ENCODE results near the gene APBA1.

APBA1 gene

DNA sequence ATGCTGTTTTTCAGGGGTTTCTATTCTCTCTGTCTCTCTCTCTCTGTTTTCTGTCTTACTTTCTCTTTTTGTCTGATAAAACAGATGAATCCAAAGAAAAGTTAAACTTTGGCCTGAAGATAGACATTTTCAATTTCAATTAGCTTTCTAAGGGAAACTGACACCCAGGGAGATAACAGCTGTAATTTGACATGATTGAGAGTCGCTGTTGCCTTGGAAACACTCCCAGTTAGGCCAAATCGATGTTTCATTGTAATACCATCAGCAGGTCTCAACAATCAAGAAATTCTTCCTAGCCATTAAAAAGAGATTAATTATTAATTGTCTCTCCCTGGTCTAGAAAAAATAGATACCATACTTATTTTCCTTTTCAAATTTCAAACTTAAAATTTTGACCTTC lies 294.2 kb downstream of the APBA1 start:
- Histone ChIP-seq H3K27me3 (no peaks in the 10 kb centered on the region), H3K4me3 (no peak overlapping the region), H3K36me3 (peaks cover 0 to 6% (median 0%) of the 10 kb centered on the region in 3 donors), H3K9me3 (no peaks in the 10 kb centered on the region), H3K4me1 (peaks cover 0 to 32% (median 21%) of the 10 kb centered on the region in 4 donors), H3K27ac (no peak overlapping the region)
- DNase-seq, result no peak
- intact Hi-C loops (cut with DNase I; ENCODE audit: low total_unique reads), result no loop called here
- TF ChIP-seq, protein P1, sequence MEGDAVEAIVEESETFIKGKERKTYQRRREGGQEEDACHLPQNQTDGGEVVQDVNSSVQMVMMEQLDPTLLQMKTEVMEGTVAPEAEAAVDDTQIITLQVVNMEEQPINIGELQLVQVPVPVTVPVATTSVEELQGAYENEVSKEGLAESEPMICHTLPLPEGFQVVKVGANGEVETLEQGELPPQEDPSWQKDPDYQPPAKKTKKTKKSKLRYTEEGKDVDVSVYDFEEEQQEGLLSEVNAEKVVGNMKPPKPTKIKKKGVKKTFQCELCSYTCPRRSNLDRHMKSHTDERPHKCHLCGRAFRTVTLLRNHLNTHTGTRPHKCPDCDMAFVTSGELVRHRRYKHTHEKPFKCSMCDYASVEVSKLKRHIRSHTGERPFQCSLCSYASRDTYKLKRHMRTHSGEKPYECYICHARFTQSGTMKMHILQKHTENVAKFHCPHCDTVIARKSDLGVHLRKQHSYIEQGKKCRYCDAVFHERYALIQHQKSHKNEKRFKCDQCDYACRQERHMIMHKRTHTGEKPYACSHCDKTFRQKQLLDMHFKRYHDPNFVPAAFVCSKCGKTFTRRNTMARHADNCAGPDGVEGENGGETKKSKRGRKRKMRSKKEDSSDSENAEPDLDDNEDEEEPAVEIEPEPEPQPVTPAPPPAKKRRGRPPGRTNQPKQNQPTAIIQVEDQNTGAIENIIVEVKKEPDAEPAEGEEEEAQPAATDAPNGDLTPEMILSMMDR (IDR thresholded peaks at IDR 0.05), result no peak

Data from tibial artery (tissue), 4 donors.